GM15510 (cell line): Measurements from ENCODE around the gene FBXO28.
A peak's percentile ranks its signal among the peaks of the same experiment; 100 is the strongest.

ENCODE experiments used
- POLR2A ChIP-seq: IDR thresholded peaks from 3 replicates; pipeline ENCODE4 v1.6.1; 2011; ENCODE audit warnings: borderline replicate concordance; ENCODE audit not compliant: insufficient read length; ENCODE audit errors: extremely low read depth

The FBXO28 gene

DNA sequence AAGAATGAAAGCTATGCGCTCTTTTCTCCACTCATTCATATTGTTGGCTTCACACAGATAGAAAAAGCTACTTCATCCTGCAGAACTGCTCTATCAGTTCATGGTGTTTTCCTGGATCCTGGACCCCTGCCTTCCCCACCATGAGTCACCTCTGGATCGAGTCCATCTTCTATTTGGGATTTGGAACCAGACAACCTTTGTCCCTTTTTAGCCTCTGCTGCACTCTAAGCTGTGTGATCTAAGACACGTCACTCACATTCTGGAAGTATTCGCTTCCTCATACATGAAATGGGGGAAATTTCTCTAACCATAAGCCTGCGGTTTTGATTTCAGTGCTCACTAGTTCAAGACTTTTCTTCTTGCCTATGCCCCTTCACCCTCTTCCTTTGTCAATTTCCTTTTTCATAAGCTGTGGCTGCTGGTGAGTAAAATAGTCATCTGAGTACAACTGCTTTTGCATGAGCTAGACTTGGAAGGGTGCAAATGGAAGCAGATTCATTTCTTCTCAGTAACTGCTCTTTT lies 55.0 kb downstream of the FBXO28 start:
- TF ChIP-seq POLR2A = no peak

DNA sequence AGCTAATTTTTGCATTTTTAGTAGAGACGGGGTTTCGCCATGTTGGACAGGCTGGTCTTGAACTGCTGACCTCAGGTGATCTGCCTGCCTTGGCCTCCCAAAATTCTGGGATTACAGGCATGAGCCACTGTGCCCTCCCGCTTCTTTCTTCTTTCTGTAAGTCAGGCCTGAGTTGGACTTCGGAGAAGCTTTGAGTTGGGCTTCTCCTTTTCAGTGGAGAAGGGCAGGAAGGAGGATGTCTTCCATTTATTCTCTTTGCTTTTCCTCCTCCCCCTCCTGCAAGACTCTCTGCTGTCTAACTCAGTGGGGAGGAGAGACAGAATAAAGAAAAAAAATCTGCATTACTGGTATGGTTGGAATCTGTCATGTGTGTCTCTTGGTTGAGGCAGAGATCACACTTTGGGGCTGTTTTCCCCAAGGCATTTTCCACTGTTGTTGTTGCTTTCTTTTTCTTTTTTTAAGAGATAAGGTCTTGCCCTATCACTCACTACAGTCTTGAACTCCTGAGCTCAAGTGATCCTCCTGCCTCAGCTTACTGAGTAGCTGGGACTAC lies 55.9 kb downstream of the FBXO28 start:
- no peak for TF ChIP-seq POLR2A

DNA sequence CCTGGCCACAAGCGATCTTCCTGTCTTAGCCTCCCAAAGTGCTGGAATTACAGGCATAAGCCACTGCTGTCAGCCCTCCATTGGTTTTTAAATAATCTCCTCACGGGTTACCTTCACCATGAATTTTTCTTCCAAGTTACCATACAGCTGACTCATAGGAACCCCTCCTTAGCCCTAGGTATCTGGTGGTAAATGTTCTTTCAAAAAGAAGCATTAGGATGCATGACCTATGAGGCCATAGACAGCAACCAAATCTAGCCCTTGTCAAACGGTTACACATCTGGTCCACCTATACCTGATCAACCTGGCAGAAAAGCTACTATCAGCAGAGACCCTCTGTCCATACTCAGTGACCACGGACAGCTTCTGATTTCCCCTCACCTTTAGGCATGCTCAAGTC lies 56.4 kb downstream of the FBXO28 start:
- no peak for TF ChIP-seq POLR2A

DNA sequence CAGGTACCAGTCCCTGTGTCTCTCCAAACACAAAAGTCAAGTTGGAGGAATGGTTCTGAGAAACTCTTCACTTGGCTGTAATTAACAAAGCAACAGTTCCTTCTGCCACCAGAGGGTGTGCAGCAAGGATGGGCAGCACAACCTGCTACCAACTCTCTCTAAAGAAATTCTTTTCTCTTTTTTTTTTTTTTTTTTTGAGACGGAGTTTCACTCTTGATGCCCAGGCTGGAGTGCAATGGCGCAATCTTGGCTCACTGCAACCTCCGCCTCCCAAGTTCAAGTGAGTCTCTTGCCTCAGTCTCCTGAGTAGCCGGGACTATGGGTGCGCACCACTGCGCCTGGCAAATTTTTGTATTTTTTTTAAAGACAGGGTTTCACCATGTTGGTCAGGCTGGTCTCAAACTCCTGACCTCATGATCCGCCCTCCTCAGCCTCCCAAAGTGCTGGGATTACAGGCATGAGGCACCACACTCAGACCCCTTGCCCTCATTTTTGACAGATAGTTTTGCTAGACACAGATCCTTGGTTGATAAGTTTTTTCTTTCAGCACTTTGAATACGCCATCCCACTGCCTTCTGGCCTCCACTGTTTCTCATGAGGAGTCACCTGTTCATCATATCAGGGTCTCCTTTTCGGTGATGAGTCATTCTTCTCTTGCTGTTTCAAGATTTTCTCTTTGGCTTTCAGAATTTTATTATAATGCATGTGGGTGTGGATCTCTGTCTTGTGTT lies 57.0 kb downstream of the FBXO28 start:
- no peak for TF ChIP-seq POLR2A

DNA sequence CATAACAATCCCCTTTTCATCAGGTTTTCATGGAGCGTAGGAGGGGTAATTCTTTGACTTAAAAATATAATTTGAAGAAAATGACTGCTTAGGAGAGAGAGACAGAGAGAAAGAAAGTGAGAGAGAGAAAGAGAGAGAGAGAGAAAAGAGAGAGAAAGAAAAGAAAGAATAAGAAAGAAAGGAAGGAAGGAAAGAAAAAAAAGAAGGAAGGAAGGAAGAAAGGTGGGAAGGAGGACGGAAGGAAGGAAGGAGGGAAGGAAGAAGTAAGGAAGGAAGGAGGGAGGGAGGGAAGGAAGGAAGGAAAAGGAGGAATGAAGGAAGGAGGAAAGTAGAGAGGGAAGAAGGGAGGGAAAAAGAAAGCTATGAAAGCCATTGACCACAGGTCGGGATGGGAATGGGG lies 58.3 kb downstream of the FBXO28 start:
- TF ChIP-seq POLR2A = no peak

DNA sequence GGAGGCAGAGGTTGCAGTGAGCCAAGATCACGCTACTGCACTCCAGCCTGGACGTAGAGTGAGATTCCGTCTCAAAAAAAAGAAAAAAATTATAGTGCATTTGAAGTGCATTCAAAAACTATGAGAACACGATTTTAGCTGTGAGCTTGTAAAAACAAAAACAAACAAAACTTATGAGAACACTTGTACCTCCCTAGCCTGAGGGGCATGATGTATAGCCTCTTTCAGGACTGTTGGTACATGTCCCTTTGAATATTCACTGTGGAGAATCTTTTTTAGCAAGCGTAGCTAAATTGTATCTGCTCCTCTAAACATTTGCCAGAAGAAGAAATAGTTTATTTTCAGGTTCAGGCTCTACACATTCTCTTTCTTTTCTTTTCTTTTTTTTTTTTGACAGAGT lies 59.6 kb downstream of the FBXO28 start:
- TF ChIP-seq POLR2A = no peak

DNA sequence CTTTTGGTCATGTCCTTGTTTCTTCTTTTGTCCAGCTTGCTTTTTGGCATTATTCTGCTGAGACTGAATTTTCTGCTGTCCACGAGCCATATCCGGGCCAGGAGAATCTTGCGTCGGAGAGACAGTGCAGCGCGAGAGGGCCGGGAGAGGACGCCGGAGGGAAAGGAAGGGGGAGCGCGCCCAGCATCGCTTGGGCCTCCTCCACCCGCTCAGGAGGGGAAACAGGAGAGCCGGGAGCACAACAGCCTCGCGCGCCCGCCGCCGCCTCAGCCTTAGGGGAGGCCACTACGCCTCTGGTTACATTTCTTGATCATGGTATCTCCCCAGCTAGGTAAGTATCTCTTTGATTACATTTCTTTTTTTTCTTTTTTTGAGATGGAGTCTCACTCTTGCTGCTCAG lies 61.7 kb downstream of the FBXO28 start:
- no peak for TF ChIP-seq POLR2A

DNA sequence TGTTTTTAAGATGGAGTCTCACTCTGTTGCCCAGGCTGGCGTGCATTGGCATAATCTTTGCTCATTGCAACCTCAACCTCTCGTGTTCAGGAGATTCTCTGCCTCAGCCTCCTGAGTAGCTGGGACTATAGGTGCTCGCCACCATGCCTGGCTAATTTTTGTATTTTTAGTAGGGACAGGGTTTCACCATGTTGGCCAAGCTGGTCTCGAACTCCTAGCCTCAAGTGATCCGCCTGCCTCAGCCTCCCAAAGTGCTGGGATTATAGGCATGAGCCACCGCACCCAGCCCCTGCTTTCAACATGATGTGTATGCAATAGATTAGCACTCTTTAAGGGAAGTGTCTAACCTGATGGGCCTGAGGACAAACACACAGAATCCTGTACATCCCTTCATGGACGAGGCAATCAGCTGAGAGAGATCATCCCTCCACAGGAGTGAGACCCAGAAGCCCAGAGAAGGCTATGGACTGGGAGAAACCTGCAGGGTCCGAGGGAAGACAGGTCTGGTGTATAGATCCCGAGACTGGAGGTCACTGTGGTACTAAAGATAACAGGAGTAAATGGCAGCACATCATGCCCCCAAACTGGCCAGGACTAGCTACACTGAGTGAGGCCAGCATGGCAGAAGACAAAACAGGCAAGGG lies 63.6 kb downstream of the FBXO28 start:
- no peak for TF ChIP-seq POLR2A

DNA sequence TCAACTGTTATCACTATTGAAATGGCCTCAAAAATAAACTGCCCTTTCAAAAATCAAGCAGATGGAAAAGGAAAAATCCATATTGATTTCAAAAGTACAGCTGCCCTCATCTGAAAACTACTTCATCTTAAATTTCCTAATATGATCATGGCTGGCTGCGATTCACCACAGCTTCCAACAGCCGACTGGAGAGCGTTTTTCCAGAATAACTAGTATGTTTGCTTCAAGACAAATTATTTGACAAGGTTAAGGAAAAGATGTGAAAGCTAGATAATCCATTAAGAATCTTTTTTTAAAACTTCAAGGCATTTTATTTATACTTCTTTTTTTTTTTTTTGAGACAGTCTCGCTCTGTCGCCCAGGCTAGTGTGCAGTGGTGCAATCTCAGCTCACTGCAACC lies 65.0 kb downstream of the FBXO28 start:
- TF ChIP-seq POLR2A = no peak

DNA sequence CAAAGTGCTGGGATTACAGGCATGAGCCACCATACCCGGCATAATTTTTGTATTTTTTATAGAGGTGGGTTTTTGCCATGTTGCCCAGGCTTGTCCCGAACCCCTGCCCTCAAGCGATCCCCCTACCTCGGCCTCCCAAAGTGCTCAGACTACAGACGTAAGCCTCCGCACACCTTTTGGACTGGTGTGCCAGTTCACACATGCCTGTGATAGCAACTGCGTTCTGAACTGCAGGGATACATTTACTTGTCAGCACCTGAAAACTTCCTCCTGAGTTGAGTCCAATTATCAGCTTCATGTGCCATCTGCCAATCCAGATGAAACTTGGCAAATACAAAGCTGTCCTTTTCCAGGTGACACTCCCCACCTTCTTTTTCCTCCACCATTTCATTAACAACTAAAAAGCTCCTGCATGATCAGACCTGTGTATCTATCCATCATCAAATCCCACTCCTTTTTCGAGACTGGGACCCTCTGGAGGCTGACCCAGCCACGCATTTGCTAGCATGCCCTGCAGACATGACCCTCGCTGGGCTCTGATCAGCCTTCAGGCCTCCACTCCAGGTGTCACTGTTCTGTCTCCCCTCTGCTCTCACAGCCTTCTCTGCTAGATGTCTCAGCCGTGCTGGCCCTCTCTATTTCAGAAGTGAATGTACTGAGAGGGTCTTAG lies 67.0 kb downstream of the FBXO28 start:
- TF ChIP-seq POLR2A = no peak

DNA sequence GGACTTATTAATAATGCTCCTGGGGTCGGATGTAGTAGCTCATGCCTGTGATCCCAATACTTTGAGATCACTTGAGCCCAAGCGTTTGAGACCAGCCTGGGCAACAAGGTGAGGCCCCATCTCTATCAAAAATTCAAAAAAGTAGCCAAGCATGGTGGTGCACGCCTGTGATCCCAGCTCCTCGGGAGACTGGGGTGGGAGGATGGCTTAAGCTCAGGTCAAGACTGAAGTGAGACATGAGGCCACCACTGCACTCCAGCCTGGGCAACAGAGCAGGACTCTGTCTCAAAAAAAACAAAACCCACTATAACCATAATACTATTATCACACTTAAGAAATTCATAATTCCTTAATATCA lies 67.5 kb downstream of the FBXO28 start:
- TF ChIP-seq POLR2A = no peak

DNA sequence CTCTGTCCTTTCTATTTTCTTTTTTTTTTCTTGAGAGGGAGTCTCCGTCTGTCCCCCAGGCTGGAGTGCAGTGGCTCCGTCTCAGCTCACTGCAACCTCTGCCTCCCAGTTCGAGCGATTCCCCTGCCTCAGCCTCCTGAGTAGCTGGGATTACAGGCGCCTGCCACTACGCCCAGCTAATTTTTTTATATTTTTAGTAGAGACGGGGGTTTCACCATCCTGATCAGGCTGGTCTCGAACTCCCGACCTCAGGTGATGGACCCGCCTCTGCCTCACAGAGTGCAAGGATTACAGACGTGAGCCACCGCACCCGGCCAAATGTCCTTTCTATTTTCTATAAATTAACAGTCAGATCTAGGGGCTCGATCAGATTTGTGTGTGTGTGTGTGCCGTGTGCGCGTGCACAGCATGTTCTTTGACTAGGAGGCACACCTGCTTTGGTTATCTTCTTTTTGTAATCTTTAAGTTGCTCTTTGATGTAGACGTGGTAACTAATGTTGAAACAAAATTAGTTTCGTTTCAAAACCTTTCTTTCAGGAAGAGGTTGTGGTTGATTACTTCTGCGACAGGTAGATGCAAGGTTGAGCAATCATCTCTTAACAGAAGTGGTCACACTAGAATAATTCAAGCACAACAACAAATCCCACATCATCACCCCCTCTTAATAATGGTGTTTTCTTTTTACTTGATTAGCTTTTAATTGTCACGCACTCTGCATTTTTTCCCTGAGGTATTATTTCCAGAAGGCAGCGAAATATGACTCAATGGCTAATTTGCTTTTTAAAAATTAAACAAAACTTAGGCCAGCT lies 68.3 kb downstream of the FBXO28 start:
- no peak for TF ChIP-seq POLR2A

DNA sequence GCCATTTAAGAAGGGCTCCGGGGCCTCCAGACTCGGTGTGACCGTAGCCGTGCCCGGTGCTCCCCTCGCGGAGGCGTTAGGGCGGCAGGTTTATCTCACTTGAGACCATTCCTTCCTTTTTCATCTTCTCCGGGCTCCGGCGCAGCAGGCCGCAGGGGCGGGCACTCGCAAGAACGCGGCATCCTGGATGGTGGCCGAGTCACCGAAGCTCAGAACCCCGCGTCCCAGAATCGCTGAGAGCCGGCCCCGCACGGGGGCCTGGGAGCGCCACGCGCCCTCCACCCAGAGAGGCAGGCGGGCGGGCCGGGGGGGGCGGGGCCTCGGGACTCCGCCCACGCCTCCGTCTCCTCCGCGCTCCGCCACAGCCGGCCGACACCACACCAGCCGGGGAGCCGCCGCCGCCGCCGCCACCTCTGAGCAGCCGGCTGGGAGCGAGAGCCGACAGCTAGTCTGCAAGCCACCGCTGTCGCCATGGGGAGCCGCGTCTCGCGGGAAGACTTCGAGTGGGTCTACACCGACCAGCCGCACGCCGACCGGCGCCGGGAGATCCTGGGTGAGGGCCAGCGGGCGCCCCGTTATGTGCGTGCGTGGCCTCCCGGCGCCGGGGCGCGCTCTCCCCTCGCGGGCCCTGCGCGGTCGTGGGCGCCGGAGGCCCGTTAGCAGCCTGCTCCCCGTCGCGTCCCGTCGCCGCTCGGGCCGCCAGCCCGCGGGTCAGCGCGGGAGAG lies 69.1 kb downstream of the FBXO28 start, which contains the start of gene DEGS1:
TSS of gene DEGS1 (plus strand) at position 375 of the 725 bp plus-strand sequence. CDS start at position 472, 97 bp downstream.
- TF ChIP-seq POLR2A = peak; percentile 87
